Mesangial cell (primary cell): Measurements from ENCODE around the gene TCEAL2. TPM values are rescaled to one million over a fixed set of nuclear protein-coding genes. Genes with fewer than 3 reads are reported as not detected.

Experiments used
- total RNA-seq: library from RNA; depleted of rRNA; stranded (reverse); fragments of >200 nt; gene quantifications from 2 replicates; pipeline ENCODE4 v1.2.3, GENCODE V29; 2015

Gene TCEAL2
- total RNA-seq = 0.25 TPM in 1 of 2 replicates, not detected in the other

DNA sequence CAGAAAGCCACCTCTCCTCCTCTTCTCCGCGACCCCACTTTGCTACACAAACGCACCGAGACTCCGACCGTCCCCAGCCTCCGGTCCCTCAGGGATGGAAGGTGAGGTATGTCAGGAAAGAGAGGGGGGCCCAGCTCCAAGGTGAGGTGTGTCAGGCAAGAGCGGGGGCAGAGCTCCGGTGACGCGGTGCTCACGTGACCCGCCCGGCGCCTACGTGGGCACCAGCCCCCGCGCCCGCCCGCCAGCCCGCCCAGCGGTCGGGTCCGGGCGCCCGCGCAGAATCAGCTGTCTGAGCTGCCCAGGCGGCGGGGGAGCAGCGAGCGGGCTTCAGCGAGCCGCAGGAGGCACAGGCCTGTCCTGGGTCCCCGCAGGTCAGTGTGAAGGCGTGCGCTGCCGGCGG, at the start of gene TCEAL2:
TSS of gene TCEAL2 (plus strand) at position 244 of the 400 bp plus-strand sequence. CDS start 1,152 bp downstream, outside the sequence.

DNA sequence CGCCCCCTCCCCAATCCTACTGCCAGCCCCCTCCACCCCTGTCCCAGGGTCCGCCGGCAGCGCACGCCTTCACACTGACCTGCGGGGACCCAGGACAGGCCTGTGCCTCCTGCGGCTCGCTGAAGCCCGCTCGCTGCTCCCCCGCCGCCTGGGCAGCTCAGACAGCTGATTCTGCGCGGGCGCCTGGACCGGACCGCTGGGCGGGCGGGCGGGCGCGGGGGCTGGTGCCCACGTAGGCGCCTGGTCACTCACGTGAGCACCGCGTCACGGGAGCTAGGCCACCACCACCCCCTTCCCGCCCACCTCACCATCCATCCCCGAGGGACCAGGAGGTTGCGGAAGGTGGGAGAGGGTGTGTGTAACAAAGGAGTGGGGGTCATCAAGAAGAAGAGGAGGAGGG, 16.8 kb downstream of the TCEAL2 start, which contains the start of gene TCEAL6:
TSS of gene TCEAL6 (minus strand) at position 208 of the 400 bp plus-strand sequence.

DNA sequence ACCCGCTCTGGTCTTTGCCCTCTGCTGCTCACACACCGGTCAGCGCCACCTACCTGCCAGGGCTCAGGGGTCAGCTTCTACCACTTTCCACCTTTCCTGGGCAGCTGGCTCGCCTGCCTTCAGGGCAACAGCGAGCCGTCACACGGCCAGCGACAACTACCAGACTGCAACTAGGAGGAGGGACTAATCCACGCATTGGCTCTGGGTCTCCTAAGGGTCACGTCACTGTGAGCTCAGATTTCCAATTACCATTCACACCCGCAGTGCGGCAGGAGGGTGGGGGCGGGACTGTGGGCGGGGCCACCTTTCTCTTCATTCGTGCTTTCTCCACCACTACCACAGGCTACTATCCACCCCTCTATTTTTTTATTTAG, 30.3 kb downstream of the TCEAL2 start, which contains the start of gene BEX5:
TSS of gene BEX5 (minus strand) at position 172 of the 374 bp plus-strand sequence. CDS start 1,712 bp downstream, outside the sequence.

Other genes starting within 250 kb of the TCEAL2 start
- 0.33 and 0.63 TPM in 2 replicates for gene ZMAT1, start 193.7 kb upstream of the TCEAL2 start, total RNA-seq
- gene TCEAL6, start 16.8 kb downstream of the TCEAL2 start, total RNA-seq = not detected in 2 replicates
- gene BEX5, start 30.3 kb downstream of the TCEAL2 start, total RNA-seq = 0.16 and 0.51 TPM in 2 replicates
- not detected in 2 replicates for gene TCP11X1, start 89.6 kb downstream of the TCEAL2 start, total RNA-seq
- gene NXF2, start 121.5 kb downstream of the TCEAL2 start, total RNA-seq = not detected in 2 replicates